NB4 (cell line): ENCODE results near the gene OR5H2.

Experiments used
- CTCF ChIP-seq: IDR thresholded peaks from one replicate; pipeline ENCODE4 v1.5.1; 2012; ENCODE audit warnings: low read depth, low read length
- MAX ChIP-seq: IDR thresholded peaks from 2 replicates; pipeline ENCODE4 v1.6.1; 2011; ENCODE audit warnings: low read depth, low read length
- POLR2A ChIP-seq: IDR thresholded peaks from 2 replicates; pipeline ENCODE4 v1.6.1; 2011; ENCODE audit warnings: mild to moderate bottlenecking; ENCODE audit not compliant: insufficient read length; ENCODE audit errors: extremely low read depth

- TF ChIP-seq CTCF (no peak), MAX (no peak), POLR2A (no peak)
Measured at GRCh38 chr3:98272126-98272525, 10.2 kb upstream of the OR5H2 start.
